Esophagus squamous epithelium (tissue), 4 donors: ENCODE measurements around the gene VSTM2L.

Experiments used
- CTCF ChIP-seq, 6 experiments: fragments of 450-650 bp in 4 of 6; fragments of 200-600 bp in 2 of 6; sonication (generic) in 2 of 6; IDR thresholded peaks; one replicate each; pipeline ENCODE4 v1.5.1; 2016 to 2019; ENCODE audit warnings: antibody characterized with exemption in 6 of 6, mild to moderate bottlenecking in 4 of 6, moderate library complexity in 4 of 6
- POLR2A ChIP-seq, 4 donors: fragments of 450-650 bp; IDR thresholded peaks; one replicate each; pipeline ENCODE4 v1.6.1; 2017; ENCODE audit warnings: antibody characterized with exemption in 4 of 4, mild to moderate bottlenecking in 4 of 4, moderate library complexity in 3 of 4

GRCh38 chr20:37872161-37872560, 30.8 kb upstream of the VSTM2L start:
- TF ChIP-seq POLR2A (IDR thresholded peaks at IDR 0.05) (no peak), CTCF (IDR thresholded peaks at IDR 0.05) (no peak)
